KMS-11 (cell line): ENCODE results near the gene SLC25A48.

Experiments used
- H2AFZ ChIP-seq: fragments of 200-600 bp; sonication (generic); 2 replicates; pipeline ENCODE4 v1.6.1; 2016; ENCODE audit warnings: antibody characterized with exemption, mixed run types, low read depth
- H3K27ac ChIP-seq: fragments of 200-600 bp; sonication (generic); 2 replicates; pipeline ENCODE4 v1.6.1; 2016; ENCODE audit warnings: mild to moderate bottlenecking, mixed run types
- H3K27me3 ChIP-seq: fragments of 200-600 bp; sonication (generic); 2 replicates; pipeline ENCODE4 v1.6.1; 2017; ENCODE audit warnings: mild to moderate bottlenecking, low read depth, mixed run types, moderate library complexity; ENCODE audit not compliant: insufficient read depth
- H3K36me3 ChIP-seq: fragments of 200-600 bp; sonication (generic); 2 replicates; pipeline ENCODE4 v1.6.1; 2017; ENCODE audit warnings: mild to moderate bottlenecking, mixed run types; ENCODE audit not compliant: insufficient read depth
- H3K4me1 ChIP-seq: fragments of 200-600 bp; sonication (generic); 2 replicates; pipeline ENCODE4 v1.6.1; 2016; ENCODE audit warnings: mild to moderate bottlenecking, low read depth, mixed run types; ENCODE audit not compliant: poor library complexity, severe bottlenecking
- H3K4me2 ChIP-seq: fragments of 200-600 bp; sonication (generic); 2 replicates; pipeline ENCODE4 v1.7.0; 2016; ENCODE audit warnings: mild to moderate bottlenecking, mixed run types
- H3K4me3 ChIP-seq: fragments of 200-600 bp; sonication (generic); IDR thresholded peaks from 2 replicates; pipeline ENCODE4 v1.6.1; 2017; ENCODE audit warnings: low read depth, low read length, mixed read lengths; ENCODE audit not compliant: insufficient read depth
- H3K79me2 ChIP-seq: fragments of 200-600 bp; sonication (generic); 2 replicates; pipeline ENCODE4 v1.6.1; 2016; ENCODE audit warnings: low read depth, mixed run types; ENCODE audit not compliant: insufficient read depth
- H3K9ac ChIP-seq: fragments of 200-600 bp; sonication (generic); 2 replicates; pipeline ENCODE4 v1.6.1; 2016; ENCODE audit warnings: mild to moderate bottlenecking, mixed run types
- H4K20me1 ChIP-seq: fragments of 200-600 bp; sonication (generic); 2 replicates; pipeline ENCODE4 v1.6.1; 2016; ENCODE audit warnings: mild to moderate bottlenecking, mixed run types; ENCODE audit not compliant: insufficient read depth
- TF ChIP-seq, protein P1 (sequence below): fragments of 200-600 bp; sonication (generic); conservative IDR thresholded peaks from 2 replicates; pipeline ENCODE4 v1.6.1; 2017; ENCODE audit warnings: low read depth, mild to moderate bottlenecking, antibody characterized with exemption, low read length, moderate library complexity, mixed read lengths

The SLC25A48 gene

DNA sequence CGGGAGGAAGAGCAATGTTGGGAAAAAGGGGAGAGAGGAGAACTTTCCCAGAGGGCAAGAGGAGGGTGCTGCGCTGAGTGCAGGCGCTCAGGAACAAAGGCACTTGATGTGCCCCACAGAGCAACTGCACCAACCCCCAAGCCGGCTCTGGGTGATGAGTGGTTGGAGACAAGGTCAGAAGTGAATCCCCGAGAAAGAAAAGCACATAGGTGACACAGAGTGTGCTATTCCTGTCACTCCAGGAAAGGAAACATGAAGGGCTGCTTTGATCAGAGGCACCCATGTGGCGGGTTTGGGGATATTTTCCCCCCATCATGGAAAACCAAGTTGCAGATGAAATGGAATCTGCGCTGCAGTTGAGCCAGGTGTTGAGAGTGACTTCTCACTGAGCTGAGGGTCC lies 20.7 kb upstream of the SLC25A48 start:
- TF ChIP-seq, protein P1, sequence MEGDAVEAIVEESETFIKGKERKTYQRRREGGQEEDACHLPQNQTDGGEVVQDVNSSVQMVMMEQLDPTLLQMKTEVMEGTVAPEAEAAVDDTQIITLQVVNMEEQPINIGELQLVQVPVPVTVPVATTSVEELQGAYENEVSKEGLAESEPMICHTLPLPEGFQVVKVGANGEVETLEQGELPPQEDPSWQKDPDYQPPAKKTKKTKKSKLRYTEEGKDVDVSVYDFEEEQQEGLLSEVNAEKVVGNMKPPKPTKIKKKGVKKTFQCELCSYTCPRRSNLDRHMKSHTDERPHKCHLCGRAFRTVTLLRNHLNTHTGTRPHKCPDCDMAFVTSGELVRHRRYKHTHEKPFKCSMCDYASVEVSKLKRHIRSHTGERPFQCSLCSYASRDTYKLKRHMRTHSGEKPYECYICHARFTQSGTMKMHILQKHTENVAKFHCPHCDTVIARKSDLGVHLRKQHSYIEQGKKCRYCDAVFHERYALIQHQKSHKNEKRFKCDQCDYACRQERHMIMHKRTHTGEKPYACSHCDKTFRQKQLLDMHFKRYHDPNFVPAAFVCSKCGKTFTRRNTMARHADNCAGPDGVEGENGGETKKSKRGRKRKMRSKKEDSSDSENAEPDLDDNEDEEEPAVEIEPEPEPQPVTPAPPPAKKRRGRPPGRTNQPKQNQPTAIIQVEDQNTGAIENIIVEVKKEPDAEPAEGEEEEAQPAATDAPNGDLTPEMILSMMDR, result no peak
- no peak overlapping the region for H3K9ac ChIP-seq
- H3K27me3 ChIP-seq, result no peaks in the 10 kb centered on the region

DNA sequence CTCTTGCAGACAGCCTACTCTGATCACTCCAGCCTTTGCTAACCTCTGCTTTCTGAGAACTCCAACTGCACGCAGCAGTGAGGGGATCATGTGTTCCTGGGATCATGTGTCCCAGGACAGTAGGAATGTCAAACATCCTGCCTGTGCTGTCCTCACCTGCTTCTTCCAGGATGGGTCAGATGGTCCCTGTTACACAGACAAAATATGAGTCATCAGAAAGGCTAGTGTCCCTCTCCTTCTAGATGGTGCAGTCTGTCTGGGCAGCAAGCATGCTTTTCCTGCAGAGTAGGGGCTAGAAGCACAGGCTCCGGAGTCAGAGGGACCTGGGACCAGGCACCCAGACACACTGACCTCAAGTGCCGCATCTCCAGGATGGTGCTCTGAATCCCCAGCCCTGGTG lies 20.1 kb upstream of the SLC25A48 start:
- Histone ChIP-seq H4K20me1 (no peaks in the 10 kb centered on the region), H3K4me1 (no peaks in the 10 kb centered on the region), H3K4me2 (no peak overlapping the region), H3K27me3 (no peaks in the 10 kb centered on the region), H2AFZ (no peak overlapping the region), H3K79me2 (no peaks in the 10 kb centered on the region), H3K4me3 (no peak overlapping the region), H3K36me3 (no peaks in the 10 kb centered on the region), H3K27ac (no peak overlapping the region), H3K9ac (no peak overlapping the region)
- TF ChIP-seq, protein P1, result no peak

More for the DNA sequence above, 20.7 kb upstream of the SLC25A48 start:
- no peaks in the 10 kb centered on the region for H4K20me1 ChIP-seq
- no peaks in the 10 kb centered on the region for H3K36me3 ChIP-seq
- H3K4me2 ChIP-seq, result no peak overlapping the region
- no peak overlapping the region for H2AFZ ChIP-seq
- no peak overlapping the region for H3K27ac ChIP-seq
- no peak overlapping the region for H3K4me3 ChIP-seq
- H3K4me1 ChIP-seq, result no peaks in the 10 kb centered on the region
- H3K79me2 ChIP-seq, result no peaks in the 10 kb centered on the region

DNA sequence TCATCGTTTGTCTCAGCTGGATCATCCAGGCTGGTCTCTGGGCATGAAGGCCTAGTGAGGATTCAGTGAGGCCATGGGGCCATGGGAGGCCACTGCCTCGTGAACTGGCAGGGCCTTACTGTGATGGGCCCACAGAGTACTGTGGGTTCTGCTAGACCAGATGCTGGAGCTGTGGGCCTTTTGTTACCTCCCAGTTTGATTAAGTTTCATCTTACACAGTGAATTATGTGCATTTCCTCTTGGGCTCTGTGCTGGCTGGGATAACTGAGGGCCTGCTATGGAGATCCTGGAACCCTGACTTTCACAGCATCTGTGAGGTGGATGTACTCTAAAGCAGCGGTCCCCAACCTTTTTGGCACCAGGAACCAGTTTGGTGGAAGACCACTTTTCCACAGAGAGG lies 19.7 kb upstream of the SLC25A48 start:
- no peaks in the 10 kb centered on the region for H4K20me1 ChIP-seq
- H3K4me2 ChIP-seq, result no peak overlapping the region
- no peaks in the 10 kb centered on the region for H3K4me1 ChIP-seq
- TF ChIP-seq, protein P1, result no peak
- H3K79me2 ChIP-seq, result no peaks in the 10 kb centered on the region
- no peaks in the 10 kb centered on the region for H3K36me3 ChIP-seq
- H3K9ac ChIP-seq, result no peak overlapping the region
- no peak overlapping the region for H3K27ac ChIP-seq
- H3K27me3 ChIP-seq, result no peaks in the 10 kb centered on the region
- H2AFZ ChIP-seq, result no peak overlapping the region
- no peak overlapping the region for H3K4me3 ChIP-seq

DNA sequence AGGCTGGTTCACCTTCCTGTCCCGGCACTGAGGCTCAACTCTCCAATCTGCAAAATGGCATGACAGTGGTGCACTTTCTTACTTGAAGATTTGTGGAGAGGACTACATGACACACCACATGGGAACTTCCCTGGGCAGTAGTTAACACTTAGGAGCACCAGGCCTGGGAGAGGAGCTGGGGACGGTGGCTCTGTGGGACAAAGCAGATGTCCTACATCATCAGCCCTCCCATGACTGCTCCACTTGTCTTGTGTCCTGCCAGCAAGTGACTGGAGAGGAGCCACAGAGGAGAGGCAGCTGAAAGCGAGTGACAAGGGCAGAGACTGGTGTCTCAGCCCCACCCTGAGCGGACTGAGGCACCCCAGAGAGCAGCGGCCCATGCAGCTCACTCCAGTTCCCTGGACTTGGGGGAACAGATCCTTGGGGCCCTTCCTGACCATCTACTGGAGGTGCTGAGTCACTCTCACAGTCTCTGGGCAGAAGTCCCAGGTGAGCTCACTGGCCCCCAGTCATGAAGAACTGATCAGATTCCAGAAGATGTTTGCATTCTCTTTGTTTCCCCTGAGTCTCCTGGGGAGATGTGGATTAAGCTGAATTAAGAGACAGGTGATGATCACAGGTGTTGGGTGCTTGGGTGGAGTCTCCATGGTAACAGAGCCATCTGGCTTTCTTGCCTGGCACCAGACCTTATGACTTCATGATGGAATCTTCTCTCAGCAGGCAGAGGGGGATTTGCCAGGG lies 13.2 kb upstream of the SLC25A48 start:
- Histone ChIP-seq H2AFZ (no peak overlapping the region), H3K9ac (no peak overlapping the region), H3K27me3 (no peaks in the 10 kb centered on the region), H3K79me2 (no peaks in the 10 kb centered on the region), H3K36me3 (no peaks in the 10 kb centered on the region), H3K27ac (no peak overlapping the region), H4K20me1 (no peaks in the 10 kb centered on the region), H3K4me1 (no peaks in the 10 kb centered on the region), H3K4me2 (no peak overlapping the region), H3K4me3 (no peak overlapping the region)
- TF ChIP-seq, protein P1, result no peak
